GM12875 (cell line): ENCODE results near the gene LANCL3.

ENCODE experiments used
- H3K4me3 ChIP-seq: one replicate; pipeline ENCODE4 v1.5.1; 2011; ENCODE audit warnings: low read depth, low read length, control low read depth
- TF ChIP-seq, protein P1 (sequence below): IDR thresholded peaks from 2 replicates; pipeline ENCODE4 v1.5.1; 2011; ENCODE audit warnings: low read depth, mild to moderate bottlenecking, control low read depth, inconsistent platforms, low read length, moderate library complexity, borderline replicate concordance; ENCODE audit not compliant: insufficient read depth

LANCL3 gene

GRCh38 chrX:37684973-37685372 is 113.5 kb downstream of the LANCL3 start:
- TF ChIP-seq, protein P1, sequence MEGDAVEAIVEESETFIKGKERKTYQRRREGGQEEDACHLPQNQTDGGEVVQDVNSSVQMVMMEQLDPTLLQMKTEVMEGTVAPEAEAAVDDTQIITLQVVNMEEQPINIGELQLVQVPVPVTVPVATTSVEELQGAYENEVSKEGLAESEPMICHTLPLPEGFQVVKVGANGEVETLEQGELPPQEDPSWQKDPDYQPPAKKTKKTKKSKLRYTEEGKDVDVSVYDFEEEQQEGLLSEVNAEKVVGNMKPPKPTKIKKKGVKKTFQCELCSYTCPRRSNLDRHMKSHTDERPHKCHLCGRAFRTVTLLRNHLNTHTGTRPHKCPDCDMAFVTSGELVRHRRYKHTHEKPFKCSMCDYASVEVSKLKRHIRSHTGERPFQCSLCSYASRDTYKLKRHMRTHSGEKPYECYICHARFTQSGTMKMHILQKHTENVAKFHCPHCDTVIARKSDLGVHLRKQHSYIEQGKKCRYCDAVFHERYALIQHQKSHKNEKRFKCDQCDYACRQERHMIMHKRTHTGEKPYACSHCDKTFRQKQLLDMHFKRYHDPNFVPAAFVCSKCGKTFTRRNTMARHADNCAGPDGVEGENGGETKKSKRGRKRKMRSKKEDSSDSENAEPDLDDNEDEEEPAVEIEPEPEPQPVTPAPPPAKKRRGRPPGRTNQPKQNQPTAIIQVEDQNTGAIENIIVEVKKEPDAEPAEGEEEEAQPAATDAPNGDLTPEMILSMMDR: no peak
- no peak overlapping the region for H3K4me3 ChIP-seq

GRCh38 chrX:37685381-37686359 is 114.2 kb downstream of the LANCL3 start, which contains the start of gene XK:
TSS of gene XK (plus strand) at chrX:37685791. CDS start at chrX:37685962, 171 bp downstream.
- TF ChIP-seq, protein P1: no peak
- H3K4me3 ChIP-seq: peak within 1 kb of the TSS; percentile 43

DNA sequence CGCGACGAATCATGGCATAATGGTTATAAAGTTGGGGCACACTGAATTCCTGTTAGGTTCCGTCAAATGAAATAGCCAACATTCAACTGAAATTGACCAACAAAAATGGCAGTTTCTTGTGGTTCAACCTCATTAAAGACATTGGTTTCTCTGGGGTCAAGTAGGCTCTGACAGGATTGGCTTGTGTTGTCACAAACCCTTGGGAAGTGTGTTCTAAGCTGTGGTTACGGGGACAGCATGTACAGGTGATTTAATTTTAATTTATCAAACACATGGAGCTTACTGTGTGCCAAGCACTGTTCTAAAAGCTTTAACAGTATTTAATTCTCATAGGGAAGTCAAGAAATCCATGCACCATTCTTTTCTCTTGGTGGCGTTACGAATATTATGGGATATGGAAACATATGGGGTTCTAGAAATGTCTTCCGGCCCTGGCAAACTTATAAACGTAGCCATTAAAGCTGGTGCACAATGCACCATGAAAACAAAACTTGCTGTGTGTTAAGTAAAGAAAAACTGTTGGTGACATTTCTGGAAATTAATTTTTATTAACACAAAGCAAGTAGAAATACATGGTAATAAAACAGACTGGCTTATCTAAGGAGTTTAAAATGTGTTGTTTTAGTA is 115.0 kb downstream of the LANCL3 start:
- no peak overlapping the region for H3K4me3 ChIP-seq
- TF ChIP-seq, protein P1: no peak

DNA sequence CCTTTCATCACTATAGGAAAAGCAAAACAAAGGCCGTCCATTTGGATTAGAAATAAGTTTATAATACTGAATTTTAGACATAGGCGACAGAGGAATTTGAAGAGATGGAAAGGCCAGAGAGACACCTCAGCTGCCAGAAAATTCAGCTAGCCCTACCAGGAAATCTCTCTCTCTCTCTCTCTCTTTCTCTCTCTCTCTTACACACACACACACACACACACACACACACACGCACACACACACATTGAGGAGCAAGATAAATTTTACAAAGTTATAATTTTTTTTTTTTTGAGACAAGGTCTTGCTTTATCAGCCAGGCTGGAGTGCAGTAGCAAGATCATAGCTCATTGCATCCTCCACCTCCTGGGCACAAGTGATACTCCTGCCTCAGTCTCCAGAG is 115.5 kb downstream of the LANCL3 start:
- H3K4me3 ChIP-seq: no peak overlapping the region
- TF ChIP-seq, protein P1: no peak

- TF ChIP-seq, protein P1: no peak
- no peak overlapping the region for H3K4me3 ChIP-seq
Observed at GRCh38 chrX:37690119-37690518, 118.7 kb downstream of the LANCL3 start.

DNA sequence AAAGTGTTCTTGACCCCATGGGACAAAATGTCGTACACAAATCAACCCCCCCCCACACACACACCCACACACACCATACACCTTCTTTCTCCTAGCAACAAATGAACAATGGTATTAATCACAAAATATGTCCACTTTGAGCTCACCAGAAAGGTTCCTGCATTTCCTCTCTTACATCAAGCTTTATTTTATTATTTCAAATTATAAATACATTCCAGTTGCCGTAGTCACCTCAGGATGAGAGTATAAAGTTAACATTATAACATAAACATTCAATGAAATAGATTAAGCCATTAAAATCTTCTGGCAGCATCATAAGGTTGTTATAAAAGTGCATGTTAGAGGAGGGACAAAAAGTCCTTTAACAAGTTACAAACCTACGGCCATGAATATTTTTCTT is 121.5 kb downstream of the LANCL3 start:
- TF ChIP-seq, protein P1: no peak

GRCh38 chrX:37697169-37697760 is 125.8 kb downstream of the LANCL3 start:
- TF ChIP-seq, protein P1: no peak
- no peak overlapping the region for H3K4me3 ChIP-seq

More for the DNA sequence above, 121.5 kb downstream of the LANCL3 start:
- no peak overlapping the region for H3K4me3 ChIP-seq
